ENCODE results near the gene POT1. TPM values are rescaled to one million over a fixed set of nuclear protein-coding genes. Genes with fewer than 3 reads are reported as not detected.

Gene POT1
- total and polyA plus RNA-seq, 12 donors, result 5.1 to 24.7 (median 15.5) TPM

DNA sequence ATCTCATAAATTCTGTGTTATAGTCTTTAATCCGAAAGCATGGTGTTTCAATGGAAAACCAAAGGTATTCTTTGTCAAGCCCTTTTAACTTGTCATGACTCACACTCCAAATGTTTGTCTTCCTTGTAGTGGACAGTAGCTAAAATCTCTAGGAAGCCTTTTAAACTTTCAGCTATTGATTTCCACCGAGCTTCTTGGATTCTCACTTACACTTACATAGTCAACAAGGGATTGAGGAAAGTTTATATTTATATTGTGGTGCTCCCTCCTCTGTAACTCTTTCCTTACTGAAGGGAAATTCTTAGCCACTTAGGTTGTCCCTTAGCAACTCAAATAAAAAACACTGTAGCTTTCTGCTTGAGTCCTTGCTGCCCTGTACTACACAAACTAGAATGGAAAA lies 132.9 kb downstream of the POT1 start:
- WGBS, 2 donors, result 67 to 82% methylated on average over 2 of the region's 2 CpGs
- TF ChIP-seq, protein P1, sequence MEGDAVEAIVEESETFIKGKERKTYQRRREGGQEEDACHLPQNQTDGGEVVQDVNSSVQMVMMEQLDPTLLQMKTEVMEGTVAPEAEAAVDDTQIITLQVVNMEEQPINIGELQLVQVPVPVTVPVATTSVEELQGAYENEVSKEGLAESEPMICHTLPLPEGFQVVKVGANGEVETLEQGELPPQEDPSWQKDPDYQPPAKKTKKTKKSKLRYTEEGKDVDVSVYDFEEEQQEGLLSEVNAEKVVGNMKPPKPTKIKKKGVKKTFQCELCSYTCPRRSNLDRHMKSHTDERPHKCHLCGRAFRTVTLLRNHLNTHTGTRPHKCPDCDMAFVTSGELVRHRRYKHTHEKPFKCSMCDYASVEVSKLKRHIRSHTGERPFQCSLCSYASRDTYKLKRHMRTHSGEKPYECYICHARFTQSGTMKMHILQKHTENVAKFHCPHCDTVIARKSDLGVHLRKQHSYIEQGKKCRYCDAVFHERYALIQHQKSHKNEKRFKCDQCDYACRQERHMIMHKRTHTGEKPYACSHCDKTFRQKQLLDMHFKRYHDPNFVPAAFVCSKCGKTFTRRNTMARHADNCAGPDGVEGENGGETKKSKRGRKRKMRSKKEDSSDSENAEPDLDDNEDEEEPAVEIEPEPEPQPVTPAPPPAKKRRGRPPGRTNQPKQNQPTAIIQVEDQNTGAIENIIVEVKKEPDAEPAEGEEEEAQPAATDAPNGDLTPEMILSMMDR (IDR thresholded peaks at IDR 0.05), result no peak

DNA sequence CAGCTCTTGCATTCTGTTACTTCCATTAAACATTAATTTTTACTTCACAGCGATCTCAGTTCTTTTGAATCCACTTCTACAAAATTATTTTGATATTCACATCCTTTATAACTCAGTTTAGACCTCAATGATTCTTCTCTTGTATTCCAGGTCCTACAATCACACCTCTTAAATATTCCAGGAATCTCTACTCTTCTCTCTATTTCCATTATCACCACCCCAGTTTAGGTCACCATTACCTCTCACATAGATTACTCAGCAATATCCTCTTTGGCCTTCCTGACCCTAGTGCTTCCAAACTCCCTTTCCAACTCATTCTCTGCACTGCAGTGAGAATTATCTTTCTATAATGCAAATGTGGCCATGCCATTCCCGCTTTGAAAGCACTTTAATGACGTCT lies 136.9 kb downstream of the POT1 start:
- TF ChIP-seq, protein P1 (IDR thresholded peaks at IDR 0.05), result no peak
- no peak overlapping the region for H3K4me3 ChIP-seq
- H3K27ac ChIP-seq, result no peak overlapping the region
- no peaks in the 10 kb centered on the region for H3K36me3 ChIP-seq
- intact Hi-C loops (cut with DNase I), result no loop called here
- peaks cover 0 to 16% (median 0%) of the 10 kb centered on the region in 11 donors for H3K9me3 ChIP-seq
- H3K27me3 ChIP-seq, result peaks cover 0 to 4% (median 0%) of the 10 kb centered on the region in 7 donors
- WGBS, 2 donors, result 69 to 85% methylated on average over 3 of the region's 3 CpGs
- no peak for ATAC-seq
- DNase-seq, result no peak
- H3K4me1 ChIP-seq, result no peaks in the 10 kb centered on the region

More for the DNA sequence above, 132.9 kb downstream of the POT1 start:
- ATAC-seq (no peak), DNase-seq (no peak)
- Histone ChIP-seq H3K9me3 (peaks cover 0 to 16% (median 0%) of the 10 kb centered on the region in 11 donors), H3K4me3 (no peak overlapping the region), H3K36me3 (no peaks in the 10 kb centered on the region), H3K27ac (no peak overlapping the region), H3K27me3 (peaks cover 0 to 4% (median 0%) of the 10 kb centered on the region in 7 donors), H3K4me1 (no peaks in the 10 kb centered on the region)
- intact Hi-C loops (cut with DNase I), result no loop called here

DNA sequence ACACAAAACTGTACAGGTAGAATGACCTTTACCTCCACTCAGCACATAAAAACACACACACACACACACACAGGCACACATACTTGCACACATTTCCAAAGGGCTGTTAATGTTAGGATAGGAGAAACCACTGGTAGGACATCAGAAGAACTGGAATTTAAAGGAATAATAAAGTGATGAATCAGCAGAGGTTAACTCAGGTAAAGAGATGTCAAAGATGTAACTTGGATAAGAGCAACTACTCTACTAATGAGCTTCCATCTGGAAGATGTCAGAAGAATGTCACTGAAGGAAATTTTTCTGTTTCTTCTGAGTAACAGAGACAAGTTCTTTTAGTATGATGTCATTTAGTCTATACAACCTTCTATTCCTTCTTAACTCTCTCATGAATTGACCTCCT lies 137.6 kb downstream of the POT1 start:
- ATAC-seq (no peak), DNase-seq (no peak)
- no peak overlapping the region for H3K4me3 ChIP-seq
- H3K36me3 ChIP-seq, result no peaks in the 10 kb centered on the region
- H3K27ac ChIP-seq, result no peak overlapping the region
- H3K4me1 ChIP-seq, result no peaks in the 10 kb centered on the region
- H3K9me3 ChIP-seq, result peaks cover 0 to 16% (median 0%) of the 10 kb centered on the region in 11 donors
- H3K27me3 ChIP-seq, result peaks cover 0 to 4% (median 0%) of the 10 kb centered on the region in 7 donors
- intact Hi-C loops (cut with DNase I), result no loop called here
- TF ChIP-seq, protein P1 (IDR thresholded peaks at IDR 0.05), result no peak

DNA sequence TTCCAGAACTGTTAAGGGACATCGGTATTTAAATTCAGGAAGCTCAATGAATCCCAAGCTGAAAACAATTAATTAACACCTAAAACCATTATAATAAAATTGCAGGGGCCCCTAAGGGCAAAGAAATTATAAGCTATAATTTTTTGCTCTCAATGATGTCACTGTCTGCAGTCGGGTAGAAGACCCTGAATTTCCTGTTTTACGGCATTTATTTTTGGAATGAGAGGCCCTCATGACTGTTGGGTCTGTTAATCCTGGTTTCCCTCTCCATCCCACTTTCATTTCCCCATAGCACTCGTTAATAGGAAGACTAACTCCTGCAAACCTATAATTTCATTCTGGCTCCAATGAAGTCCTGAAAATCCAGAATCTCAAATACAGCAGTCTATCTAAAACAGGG lies 138.2 kb downstream of the POT1 start:
- DNase-seq, result no peak
- TF ChIP-seq, protein P1 (IDR thresholded peaks at IDR 0.05), result no peak
- H3K27ac ChIP-seq, result no peak overlapping the region
- peaks cover 0 to 12% (median 0%) of the 10 kb centered on the region in 11 donors for H3K9me3 ChIP-seq
- 68 to 71% methylated on average over 4 of the region's 4 CpGs for WGBS, 2 donors
- intact Hi-C loops (cut with DNase I), result no loop called here
- no peak for ATAC-seq
- H3K4me3 ChIP-seq, result no peak overlapping the region
- H3K36me3 ChIP-seq, result no peaks in the 10 kb centered on the region
- H3K27me3 ChIP-seq, result peaks cover 0 to 9% (median 0%) of the 10 kb centered on the region in 7 donors
- no peaks in the 10 kb centered on the region for H3K4me1 ChIP-seq
